OCI-LY3 (cell line): Measurements from ENCODE around the gene ALKBH3.

Source experiments
- H2AFZ ChIP-seq: fragments of 200-600, 300-600 bp; shearing (Covaris generic); 2 replicates; pipeline ENCODE4 v1.6.0; 2014; ENCODE audit warnings: antibody characterized with exemption, low read depth, low read length
- H3K27ac ChIP-seq: fragments of 200-600, 300-600 bp; sonication (generic); 2 replicates; pipeline ENCODE4 v1.5.1; 2014; ENCODE audit warnings: mild to moderate bottlenecking, low read length, moderate library complexity, mixed read lengths
- H3K27me3 ChIP-seq: fragments of 200-600, 300-600 bp; sonication (generic); 2 replicates; pipeline ENCODE4 v1.6.1; 2014; ENCODE audit warnings: low read depth, low read length, mixed read lengths
- H3K36me3 ChIP-seq: fragments of 200-600, 300-600 bp; sonication (generic); replicated peaks from 2 replicates; pipeline ENCODE3; 2014; ENCODE audit warnings: low read depth, low read length, mixed read lengths
- H3K4me1 ChIP-seq: fragments of 300-600, 200-600 bp; sonication (generic); 2 replicates; pipeline ENCODE4 v1.6.1; 2014; ENCODE audit warnings: low read length, mixed read lengths
- H3K4me2 ChIP-seq: fragments of 200-600, 300-600 bp; sonication (generic); 2 replicates; pipeline ENCODE4 v1.6.1; 2014; ENCODE audit warnings: low read length, mixed read lengths
- H3K4me3 ChIP-seq: fragments of 300-600, 200-600 bp; sonication (generic); 2 replicates; pipeline ENCODE4 v1.5.1; 2014; ENCODE audit warnings: antibody characterized with exemption, mild to moderate bottlenecking, low read length, moderate library complexity
- H3K79me2 ChIP-seq: fragments of 300-600, 200-600 bp; shearing (Covaris generic); 2 replicates; pipeline ENCODE4 v1.6.1; 2014; ENCODE audit warnings: mild to moderate bottlenecking, low read length, mixed read lengths
- H3K9ac ChIP-seq: fragments of 300-600, 200-600 bp; shearing (Covaris generic); 2 replicates; pipeline ENCODE4 v1.6.0; 2014; ENCODE audit warnings: mild to moderate bottlenecking, low read length, moderate library complexity
- H3K9me3 ChIP-seq: fragments of 200-600, 300-600 bp; shearing (Covaris generic); 2 replicates; pipeline ENCODE4 v1.6.1; 2014; ENCODE audit warnings: low read length, mixed read lengths; ENCODE audit not compliant: insufficient read depth
- H4K20me1 ChIP-seq: fragments of 200-600, 300-600 bp; sonication (generic); 2 replicates; pipeline ENCODE4 v1.6.1; 2016; ENCODE audit warnings: low read length, mixed read lengths; ENCODE audit not compliant: insufficient read depth
- CTCF ChIP-seq: fragments of 200-600, 300-600 bp; sonication (generic); IDR thresholded peaks from 2 replicates; pipeline ENCODE4 v1.5.1; 2014; ENCODE audit warnings: antibody characterized with exemption, low read length, low read depth
- EZH2phosphoT487 ChIP-seq: fragments of 200-600 bp; shearing (Covaris generic); IDR thresholded peaks from 2 replicates; pipeline ENCODE4 v1.6.1; 2018; ENCODE audit warnings: antibody characterized with exemption, mixed run types, low read depth

Gene ALKBH3

DNA sequence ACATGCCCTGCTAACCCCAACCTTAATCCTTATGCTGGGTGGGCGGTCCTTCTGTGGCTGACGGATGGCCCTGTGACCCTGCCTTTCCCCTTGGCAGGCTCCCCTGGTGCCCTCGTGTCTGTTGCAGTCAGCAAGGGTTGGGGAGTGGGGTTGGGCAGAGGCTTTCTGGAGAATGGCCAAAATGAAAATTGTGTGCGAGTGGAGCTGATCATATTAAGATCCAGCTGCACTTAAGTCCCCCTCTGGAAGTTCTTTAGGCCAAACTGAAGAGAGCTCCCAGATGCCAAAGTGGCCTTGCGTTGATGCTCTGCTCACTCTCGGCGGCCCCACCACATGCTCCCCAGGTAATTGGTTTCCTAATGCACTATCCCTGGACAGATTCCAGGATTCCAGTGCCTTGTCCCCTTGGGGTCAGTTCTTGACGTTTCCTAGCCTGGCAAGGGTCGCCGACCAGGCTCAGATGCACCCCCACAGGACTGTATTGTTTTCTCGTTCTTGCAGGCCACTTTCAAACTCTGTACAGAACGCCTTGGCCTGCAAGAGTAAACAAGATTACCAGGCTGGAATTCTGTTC lies 45.4 kb downstream of the ALKBH3 start:
- no peak overlapping the region for H2AFZ ChIP-seq
- no peaks in the 10 kb centered on the region for H4K20me1 ChIP-seq
- TF ChIP-seq CTCF (no peak), EZH2phosphoT487 (no peak)
- H3K4me2 ChIP-seq, result no peak overlapping the region
- no peak overlapping the region for H3K27ac ChIP-seq
- H3K4me3 ChIP-seq, result no peak overlapping the region
- H3K27me3 ChIP-seq, result no peaks in the 10 kb centered on the region
- H3K79me2 ChIP-seq, result no peaks in the 10 kb centered on the region
- H3K9me3 ChIP-seq, result no peaks in the 10 kb centered on the region
- H3K4me1 ChIP-seq, result no peaks in the 10 kb centered on the region
- peaks cover 3% of the 10 kb centered on the region for H3K36me3 ChIP-seq
- no peak overlapping the region for H3K9ac ChIP-seq

DNA sequence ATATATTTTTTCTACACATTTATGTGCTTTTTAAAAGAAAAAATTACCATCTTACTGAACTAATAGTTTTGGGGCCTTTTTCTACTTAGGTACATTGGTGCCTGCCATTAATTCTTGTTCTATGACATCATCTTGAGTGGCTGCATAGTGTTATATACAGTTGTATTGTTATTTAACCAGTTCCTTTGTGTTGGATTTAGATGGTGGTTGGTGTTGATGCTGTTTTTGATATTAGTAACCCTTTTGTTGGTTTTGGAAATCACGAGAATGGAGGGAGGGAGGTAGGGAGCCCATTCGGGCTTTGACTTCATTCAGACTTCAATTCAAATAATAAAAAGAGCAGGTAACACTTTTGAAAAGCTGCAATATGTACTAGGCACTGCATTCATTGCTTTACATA lies 46.4 kb downstream of the ALKBH3 start:
- no peak overlapping the region for H3K27ac ChIP-seq
- no peak overlapping the region for H3K4me2 ChIP-seq
- H4K20me1 ChIP-seq, result no peaks in the 10 kb centered on the region

DNA sequence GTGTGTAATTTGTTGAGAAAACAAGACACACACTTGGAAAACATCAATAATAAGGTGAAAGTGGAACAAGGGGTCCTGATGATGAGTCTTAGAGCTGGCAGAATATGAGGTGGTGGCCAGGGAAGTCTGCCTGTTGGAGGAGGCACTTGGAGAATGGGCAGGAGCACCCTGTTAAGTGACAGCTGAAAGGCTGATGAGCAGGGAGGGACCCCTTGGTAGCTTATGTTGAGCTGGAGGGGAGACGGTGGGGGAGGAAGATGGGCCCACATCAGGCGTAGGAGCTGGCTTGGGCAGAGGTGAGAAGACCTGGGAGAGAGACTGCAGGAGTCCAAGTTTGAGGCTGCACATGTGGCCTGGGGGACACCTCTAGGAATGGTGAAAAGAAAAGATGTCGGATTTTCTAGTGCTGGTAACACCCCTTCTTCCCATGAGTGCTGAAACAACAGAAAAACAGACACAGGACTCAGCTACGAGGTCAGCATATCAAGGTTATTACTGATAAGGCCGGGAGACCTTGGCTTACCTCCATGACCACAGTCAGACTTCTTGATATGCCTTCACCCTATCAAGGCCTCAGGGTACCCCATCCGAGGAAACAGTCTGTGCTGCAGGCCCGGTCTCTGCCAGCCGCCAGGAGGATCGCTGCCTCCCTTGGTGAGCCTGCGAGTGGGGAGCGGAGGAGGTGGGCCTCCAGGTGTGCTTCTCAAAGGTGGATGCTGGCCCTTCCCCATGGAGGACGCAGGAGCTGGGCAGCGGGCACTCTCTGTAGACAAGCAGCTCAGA lies 47.5 kb downstream of the ALKBH3 start:
- no peak overlapping the region for H3K4me3 ChIP-seq

More for the DNA sequence above, 46.4 kb downstream of the ALKBH3 start:
- Histone ChIP-seq H2AFZ (no peak overlapping the region), H3K79me2 (no peaks in the 10 kb centered on the region), H3K9me3 (no peaks in the 10 kb centered on the region), H3K4me3 (no peak overlapping the region), H3K27me3 (no peaks in the 10 kb centered on the region), H3K9ac (no peak overlapping the region), H3K36me3 (no peaks in the 10 kb centered on the region), H3K4me1 (no peaks in the 10 kb centered on the region)
- TF ChIP-seq CTCF (no peak), EZH2phosphoT487 (no peak)

DNA sequence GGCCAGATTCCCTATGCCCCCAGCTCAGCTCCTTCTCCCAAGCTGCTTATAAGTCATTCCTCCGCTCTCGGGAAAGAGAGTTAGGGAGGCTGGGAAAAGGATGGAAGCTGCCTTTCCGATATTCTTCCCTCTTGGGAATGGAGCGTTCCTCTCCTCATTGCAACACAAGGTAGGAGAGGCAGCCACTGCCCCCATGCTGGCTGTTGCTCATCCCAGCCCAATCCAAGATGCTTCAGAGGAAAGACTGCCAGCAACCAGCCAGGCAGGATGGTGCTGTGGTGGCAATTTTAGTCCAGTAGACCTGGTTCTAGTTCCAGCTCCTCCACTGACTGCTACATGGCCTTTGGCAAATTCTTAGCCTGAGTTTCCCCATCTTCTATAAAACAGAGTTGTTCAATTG lies 48.1 kb downstream of the ALKBH3 start:
- no peak overlapping the region for H3K4me2 ChIP-seq
- TF ChIP-seq EZH2phosphoT487, result no peak
- TF ChIP-seq CTCF, result no peak
- H3K9ac ChIP-seq, result no peak overlapping the region
- H3K4me3 ChIP-seq, result no peak overlapping the region
- H2AFZ ChIP-seq, result no peak overlapping the region
- no peaks in the 10 kb centered on the region for H3K27me3 ChIP-seq
- no peaks in the 10 kb centered on the region for H3K4me1 ChIP-seq
- H3K9me3 ChIP-seq, result no peaks in the 10 kb centered on the region
- H3K27ac ChIP-seq, result no peak overlapping the region
- no peaks in the 10 kb centered on the region for H3K36me3 ChIP-seq
- H3K79me2 ChIP-seq, result no peaks in the 10 kb centered on the region
- H4K20me1 ChIP-seq, result no peaks in the 10 kb centered on the region

More for the DNA sequence above, 47.5 kb downstream of the ALKBH3 start:
- H4K20me1 ChIP-seq, result no peaks in the 10 kb centered on the region
- no peak overlapping the region for H2AFZ ChIP-seq
- TF ChIP-seq EZH2phosphoT487 (no peak), CTCF (no peak)
- no peak overlapping the region for H3K9ac ChIP-seq
- no peak overlapping the region for H3K27ac ChIP-seq
- H3K4me2 ChIP-seq, result no peak overlapping the region
- no peaks in the 10 kb centered on the region for H3K79me2 ChIP-seq
- H3K27me3 ChIP-seq, result no peaks in the 10 kb centered on the region
- no peaks in the 10 kb centered on the region for H3K9me3 ChIP-seq
- no peaks in the 10 kb centered on the region for H3K36me3 ChIP-seq
- H3K4me1 ChIP-seq, result no peaks in the 10 kb centered on the region
